ENCODE measurements around the gene POLR2E. TPM values are rescaled to one million over a fixed set of nuclear protein-coding genes. Genes with fewer than 3 reads are reported as not detected.

Gene POLR2E
- total and polyA plus RNA-seq, 2 of the 13 experiments (the other 11 are each of a cell fraction or from before 2014, with no cell fraction given), result 140 to 272 TPM

DNA sequence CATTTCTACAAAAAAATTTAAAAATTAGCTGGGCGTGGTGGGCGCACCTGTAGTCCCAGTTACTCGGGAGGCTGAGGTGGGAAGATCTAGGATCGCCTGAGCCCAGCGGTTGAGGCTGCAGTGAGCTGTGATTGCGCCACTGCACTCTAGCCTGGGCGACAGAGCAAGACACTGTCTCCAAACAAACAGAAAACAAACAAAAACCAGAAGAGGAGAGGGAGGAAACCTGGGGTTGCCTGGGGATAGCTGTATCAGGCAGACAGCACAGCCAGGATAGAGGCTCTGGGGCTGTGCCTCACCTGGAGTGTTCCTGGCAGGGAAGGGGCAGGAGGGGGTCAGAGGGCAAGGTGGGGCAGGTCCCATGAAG, 2.6 kb upstream of the POLR2E start (continued):
- TF ChIP-seq, protein P1, sequence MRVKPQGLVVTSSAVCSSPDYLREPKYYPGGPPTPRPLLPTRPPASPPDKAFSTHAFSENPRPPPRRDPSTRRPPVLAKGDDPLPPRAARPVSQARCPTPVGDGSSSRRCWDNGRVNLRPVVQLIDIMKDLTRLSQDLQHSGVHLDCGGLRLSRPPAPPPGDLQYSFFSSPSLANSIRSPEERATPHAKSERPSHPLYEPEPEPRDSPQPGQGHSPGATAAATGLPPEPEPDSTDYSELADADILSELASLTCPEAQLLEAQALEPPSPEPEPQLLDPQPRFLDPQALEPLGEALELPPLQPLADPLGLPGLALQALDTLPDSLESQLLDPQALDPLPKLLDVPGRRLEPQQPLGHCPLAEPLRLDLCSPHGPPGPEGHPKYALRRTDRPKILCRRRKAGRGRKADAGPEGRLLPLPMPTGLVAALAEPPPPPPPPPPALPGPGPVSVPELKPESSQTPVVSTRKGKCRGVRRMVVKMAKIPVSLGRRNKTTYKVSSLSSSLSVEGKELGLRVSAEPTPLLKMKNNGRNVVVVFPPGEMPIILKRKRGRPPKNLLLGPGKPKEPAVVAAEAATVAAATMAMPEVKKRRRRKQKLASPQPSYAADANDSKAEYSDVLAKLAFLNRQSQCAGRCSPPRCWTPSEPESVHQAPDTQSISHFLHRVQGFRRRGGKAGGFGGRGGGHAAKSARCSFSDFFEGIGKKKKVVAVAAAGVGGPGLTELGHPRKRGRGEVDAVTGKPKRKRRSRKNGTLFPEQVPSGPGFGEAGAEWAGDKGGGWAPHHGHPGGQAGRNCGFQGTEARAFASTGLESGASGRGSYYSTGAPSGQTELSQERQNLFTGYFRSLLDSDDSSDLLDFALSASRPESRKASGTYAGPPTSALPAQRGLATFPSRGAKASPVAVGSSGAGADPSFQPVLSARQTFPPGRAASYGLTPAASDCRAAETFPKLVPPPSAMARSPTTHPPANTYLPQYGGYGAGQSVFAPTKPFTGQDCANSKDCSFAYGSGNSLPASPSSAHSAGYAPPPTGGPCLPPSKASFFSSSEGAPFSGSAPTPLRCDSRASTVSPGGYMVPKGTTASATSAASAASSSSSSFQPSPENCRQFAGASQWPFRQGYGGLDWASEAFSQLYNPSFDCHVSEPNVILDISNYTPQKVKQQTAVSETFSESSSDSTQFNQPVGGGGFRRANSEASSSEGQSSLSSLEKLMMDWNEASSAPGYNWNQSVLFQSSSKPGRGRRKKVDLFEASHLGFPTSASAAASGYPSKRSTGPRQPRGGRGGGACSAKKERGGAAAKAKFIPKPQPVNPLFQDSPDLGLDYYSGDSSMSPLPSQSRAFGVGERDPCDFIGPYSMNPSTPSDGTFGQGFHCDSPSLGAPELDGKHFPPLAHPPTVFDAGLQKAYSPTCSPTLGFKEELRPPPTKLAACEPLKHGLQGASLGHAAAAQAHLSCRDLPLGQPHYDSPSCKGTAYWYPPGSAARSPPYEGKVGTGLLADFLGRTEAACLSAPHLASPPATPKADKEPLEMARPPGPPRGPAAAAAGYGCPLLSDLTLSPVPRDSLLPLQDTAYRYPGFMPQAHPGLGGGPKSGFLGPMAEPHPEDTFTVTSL (CRISPR knock-in tag; IDR thresholded peaks at IDR 0.05; ENCODE audit: borderline replicate concordance), result no peak
- TF ChIP-seq ZNF234 (CRISPR knock-in tag; conservative IDR thresholded peaks at IDR 0.05) (no peak), ZIK1 (CRISPR knock-in tag; IDR thresholded peaks at IDR 0.05; ENCODE audit: borderline replicate concordance, low read depth) (no peak), ZNF891 (CRISPR knock-in tag; IDR thresholded peaks at IDR 0.05) (peak; percentile 48; the same call in 1 of the 2 replicates), ZNF337 (CRISPR knock-in tag; IDR thresholded peaks at IDR 0.05; ENCODE audit: borderline replicate concordance, low read depth) (no peak), ZNF776 (CRISPR knock-in tag; IDR thresholded peaks at IDR 0.05) (0 out of 2 replicates have a peak, but pooled peaks have one; percentile 13), ZNF329 (CRISPR knock-in tag; IDR thresholded peaks at IDR 0.05; ENCODE audit: low read depth) (peak; percentile 54; the same call in 1 of the 2 replicates), ZNF556 (CRISPR knock-in tag; IDR thresholded peaks at IDR 0.05; ENCODE audit: borderline replicate concordance) (peak; percentile 4; the same call in 1 of the 2 replicates), PHF21A (CRISPR knock-in tag; IDR thresholded peaks at IDR 0.05) (peak; percentile 14; the same call in 1 of the 2 replicates), ZSCAN22 (CRISPR knock-in tag; IDR thresholded peaks at IDR 0.05) (no peak), ZNF652 (CRISPR knock-in tag; IDR thresholded peaks at IDR 0.05; ENCODE audit: borderline replicate concordance, low read depth) (peak; percentile 7; the same call in 1 of the 2 replicates), ZBTB20 (CRISPR knock-in tag; IDR thresholded peaks at IDR 0.05; ENCODE audit: borderline replicate concordance, low read depth) (no peak), SIX1 (CRISPR knock-in tag; IDR thresholded peaks at IDR 0.05; ENCODE audit: borderline replicate concordance) (peak; percentile 44; the same call in 1 of the 2 replicates)
- TF ChIP-seq, protein P2, sequence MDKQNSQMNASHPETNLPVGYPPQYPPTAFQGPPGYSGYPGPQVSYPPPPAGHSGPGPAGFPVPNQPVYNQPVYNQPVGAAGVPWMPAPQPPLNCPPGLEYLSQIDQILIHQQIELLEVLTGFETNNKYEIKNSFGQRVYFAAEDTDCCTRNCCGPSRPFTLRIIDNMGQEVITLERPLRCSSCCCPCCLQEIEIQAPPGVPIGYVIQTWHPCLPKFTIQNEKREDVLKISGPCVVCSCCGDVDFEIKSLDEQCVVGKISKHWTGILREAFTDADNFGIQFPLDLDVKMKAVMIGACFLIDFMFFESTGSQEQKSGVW (CRISPR knock-in tag; IDR thresholded peaks at IDR 0.05; ENCODE audit: borderline replicate concordance), result no peak
- TF ChIP-seq, protein P3, sequence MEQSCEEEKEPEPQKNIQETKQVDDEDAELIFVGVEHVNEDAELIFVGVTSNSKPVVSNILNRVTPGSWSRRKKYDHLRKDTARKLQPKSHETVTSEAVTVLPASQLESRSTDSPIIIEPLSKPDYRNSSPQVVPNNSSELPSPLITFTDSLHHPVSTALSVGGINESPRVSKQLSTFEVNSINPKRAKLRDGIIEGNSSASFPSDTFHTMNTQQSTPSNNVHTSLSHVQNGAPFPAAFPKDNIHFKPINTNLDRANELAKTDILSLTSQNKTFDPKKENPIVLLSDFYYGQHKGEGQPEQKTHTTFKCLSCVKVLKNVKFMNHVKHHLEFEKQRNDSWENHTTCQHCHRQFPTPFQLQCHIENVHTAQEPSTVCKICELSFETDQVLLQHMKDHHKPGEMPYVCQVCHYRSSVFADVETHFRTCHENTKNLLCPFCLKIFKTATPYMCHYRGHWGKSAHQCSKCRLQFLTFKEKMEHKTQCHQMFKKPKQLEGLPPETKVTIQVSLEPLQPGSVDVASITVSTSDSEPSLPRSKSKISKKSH (CRISPR knock-in tag; IDR thresholded peaks at IDR 0.05; ENCODE audit: borderline replicate concordance), result 0 out of 2 replicates have a peak, but pooled peaks have one; percentile 48
- TF ChIP-seq, protein P4, sequence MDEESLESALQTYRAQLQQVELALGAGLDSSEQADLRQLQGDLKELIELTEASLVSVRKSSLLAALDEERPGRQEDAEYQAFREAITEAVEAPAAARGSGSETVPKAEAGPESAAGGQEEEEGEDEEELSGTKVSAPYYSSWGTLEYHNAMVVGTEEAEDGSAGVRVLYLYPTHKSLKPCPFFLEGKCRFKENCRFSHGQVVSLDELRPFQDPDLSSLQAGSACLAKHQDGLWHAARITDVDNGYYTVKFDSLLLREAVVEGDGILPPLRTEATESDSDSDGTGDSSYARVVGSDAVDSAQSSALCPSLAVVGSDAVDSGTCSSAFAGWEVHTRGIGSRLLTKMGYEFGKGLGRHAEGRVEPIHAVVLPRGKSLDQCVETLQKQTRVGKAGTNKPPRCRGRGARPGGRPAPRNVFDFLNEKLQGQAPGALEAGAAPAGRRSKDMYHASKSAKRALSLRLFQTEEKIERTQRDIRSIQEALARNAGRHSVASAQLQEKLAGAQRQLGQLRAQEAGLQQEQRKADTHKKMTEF (CRISPR knock-in tag; IDR thresholded peaks at IDR 0.05), result peak; percentile 51
- TF ChIP-seq, protein P5, sequence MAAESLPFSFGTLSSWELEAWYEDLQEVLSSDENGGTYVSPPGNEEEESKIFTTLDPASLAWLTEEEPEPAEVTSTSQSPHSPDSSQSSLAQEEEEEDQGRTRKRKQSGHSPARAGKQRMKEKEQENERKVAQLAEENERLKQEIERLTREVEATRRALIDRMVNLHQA (CRISPR knock-in tag; IDR thresholded peaks at IDR 0.05), result no peak
